AG04450 (cell line): ENCODE measurements around the gene STPG3. TPM values are rescaled to one million over a fixed set of nuclear protein-coding genes. Genes with fewer than 3 reads are reported as not detected.

Experiments used
- CTCF ChIA-PET: fragments of 300-600, 350-600 bp; formaldehyde crosslinking; extraction: SDS; loops from one replicate; lab custom pipeline; 2022; ENCODE audit warnings: antibody characterized with exemption, inconsistent platforms; lab: Charles Lee
- POLR2A ChIA-PET: fragments of 350-600 bp; formaldehyde crosslinking; extraction: SDS; loops from one replicate; lab custom pipeline; 2021; ENCODE audit warnings: antibody characterized with exemption, inconsistent platforms; lab: Yijun Ruan, JAX
- DNase-seq: peaks from one replicate; pipeline ENCODE4 v3.0.0-alpha.2; 2011; ENCODE audit warnings: low read depth, low spot score
- H3K27ac ChIP-seq: one replicate; pipeline ENCODE4 v1.5.1; 2012; ENCODE audit warnings: low read depth, low read length, control low read depth
- H3K27me3 ChIP-seq: one replicate; pipeline ENCODE4 v1.6.0; 2012; ENCODE audit warnings: low read length; ENCODE audit not compliant: control insufficient read depth, insufficient read depth
- H3K4me3 ChIP-seq: 2 replicates; pipeline ENCODE4 v1.5.1; 2011; ENCODE audit warnings: mild to moderate bottlenecking, low read depth, low read length, control low read depth
- H3K9me3 ChIP-seq: 2 replicates; pipeline ENCODE4 v1.5.1; 2012; ENCODE audit warnings: low read length; ENCODE audit not compliant: control insufficient read depth, insufficient read depth
- polyA plus RNA-seq: library from polyadenylated mRNA; depleted of rRNA; stranded (reverse); fragments of >200 nt; gene quantifications from 2 replicates; pipeline ENCODE4 v1.2.3, GENCODE V29; 2011
- TF ChIP-seq, protein P1 (sequence below): IDR thresholded peaks from 2 replicates; pipeline ENCODE4 v1.5.1; 2011; ENCODE audit warnings: low read depth, low read length, control low read depth, inconsistent platforms

STPG3 gene
- polyA plus RNA-seq, 1 experiment, result not detected

DNA sequence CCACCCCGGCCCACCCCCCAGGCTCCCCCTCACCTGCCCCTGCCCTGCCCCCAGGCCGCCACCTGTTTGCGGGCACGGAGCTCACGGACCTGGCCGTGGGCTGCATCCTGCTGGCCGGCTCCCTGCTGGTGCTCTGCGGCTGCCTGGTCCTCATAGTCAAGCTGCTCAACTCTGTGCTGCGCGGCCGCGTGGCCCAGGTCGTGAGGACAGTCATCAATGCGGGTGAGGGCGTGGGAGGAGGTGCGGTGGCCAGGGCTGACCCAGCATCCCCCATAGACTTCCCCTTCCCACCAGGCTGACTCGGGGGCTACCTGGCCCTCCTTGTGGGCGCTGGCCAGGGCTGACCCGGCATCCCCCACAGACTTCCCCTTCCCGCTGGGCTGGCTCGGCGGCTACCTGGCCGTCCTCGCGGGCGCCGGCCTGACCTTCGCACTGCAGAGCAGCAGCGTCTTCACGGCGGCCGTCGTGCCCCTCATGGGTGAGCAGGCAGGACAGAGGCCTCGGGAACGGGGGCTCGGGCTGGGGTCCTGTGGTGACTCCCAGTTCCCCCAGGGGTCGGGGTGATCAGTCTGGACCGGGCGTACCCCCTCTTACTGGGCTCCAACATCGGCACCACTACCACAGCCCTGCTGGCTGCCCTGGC, 16.9 kb upstream of the STPG3 start:
- POLR2A ChIA-PET, result interaction anchor here (0.5 kb wide), 1 partner anchor 111 kb away, joined by 11 read pairs; no protein-coding TSS in a partner anchor
- Histone ChIP-seq H3K9me3 (no peaks in the 10 kb centered on the region; the same call in 1 of the 2 replicates), H3K27me3 (no peaks in the 10 kb centered on the region), H3K4me3 (no peak overlapping the region), H3K27ac (no peak overlapping the region)
- no peak for DNase-seq
- CTCF ChIA-PET, result interaction anchor here (0.6 kb wide), 1 partner anchor 188 kb away, joined by 3 read pairs; the partner anchor contains the start of gene NPDC1
- TF ChIP-seq, protein P1, sequence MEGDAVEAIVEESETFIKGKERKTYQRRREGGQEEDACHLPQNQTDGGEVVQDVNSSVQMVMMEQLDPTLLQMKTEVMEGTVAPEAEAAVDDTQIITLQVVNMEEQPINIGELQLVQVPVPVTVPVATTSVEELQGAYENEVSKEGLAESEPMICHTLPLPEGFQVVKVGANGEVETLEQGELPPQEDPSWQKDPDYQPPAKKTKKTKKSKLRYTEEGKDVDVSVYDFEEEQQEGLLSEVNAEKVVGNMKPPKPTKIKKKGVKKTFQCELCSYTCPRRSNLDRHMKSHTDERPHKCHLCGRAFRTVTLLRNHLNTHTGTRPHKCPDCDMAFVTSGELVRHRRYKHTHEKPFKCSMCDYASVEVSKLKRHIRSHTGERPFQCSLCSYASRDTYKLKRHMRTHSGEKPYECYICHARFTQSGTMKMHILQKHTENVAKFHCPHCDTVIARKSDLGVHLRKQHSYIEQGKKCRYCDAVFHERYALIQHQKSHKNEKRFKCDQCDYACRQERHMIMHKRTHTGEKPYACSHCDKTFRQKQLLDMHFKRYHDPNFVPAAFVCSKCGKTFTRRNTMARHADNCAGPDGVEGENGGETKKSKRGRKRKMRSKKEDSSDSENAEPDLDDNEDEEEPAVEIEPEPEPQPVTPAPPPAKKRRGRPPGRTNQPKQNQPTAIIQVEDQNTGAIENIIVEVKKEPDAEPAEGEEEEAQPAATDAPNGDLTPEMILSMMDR, result no peak

DNA sequence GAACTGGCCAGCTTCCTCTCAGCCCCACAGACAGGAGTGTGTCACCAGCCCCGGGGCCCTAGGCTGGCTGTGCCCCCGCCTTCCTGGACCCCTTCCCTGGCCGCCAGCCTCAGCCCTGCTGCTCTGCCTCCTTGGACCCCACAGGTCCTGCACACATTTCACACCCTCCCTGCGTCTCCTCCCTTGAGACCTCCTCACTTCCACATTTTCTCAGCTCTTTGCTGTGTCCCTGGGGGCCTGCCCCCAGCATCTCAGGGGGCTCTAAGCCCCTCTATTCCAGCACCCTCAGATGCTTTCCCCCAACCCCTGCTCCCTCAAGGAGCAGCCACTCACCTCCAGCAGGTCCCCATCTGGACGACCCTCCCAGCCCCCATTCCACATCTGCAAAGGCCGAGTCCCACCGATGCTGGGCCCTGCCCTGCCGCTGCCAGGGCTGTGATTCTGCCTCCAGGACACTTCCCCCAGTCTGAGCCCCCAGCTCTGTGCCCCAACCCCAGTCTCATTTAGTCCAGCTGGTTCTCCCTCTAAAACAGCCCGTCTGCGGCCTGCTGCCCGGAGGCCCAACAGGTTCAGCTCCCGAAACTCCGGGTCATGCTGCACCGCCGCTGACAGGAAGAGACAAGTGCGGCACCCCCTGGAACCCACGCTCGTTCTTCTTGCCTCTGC, 16.2 kb upstream of the STPG3 start:
- no peaks in the 10 kb centered on the region; the same call in 1 of the 2 replicates for H3K9me3 ChIP-seq
- TF ChIP-seq, protein P1, result no peak
- no peak overlapping the region for H3K4me3 ChIP-seq
- DNase-seq, result no peak
- ChIA-PET POLR2A (no interaction called here), CTCF (interaction anchor here (0.6 kb wide), 1 partner anchor 189 kb away, joined by 3 read pairs; the partner anchor contains the start of gene NPDC1)
- no peak overlapping the region for H3K27ac ChIP-seq
- H3K27me3 ChIP-seq, result no peaks in the 10 kb centered on the region

GRCh38 chr9:137235424-137236237, 15.5 kb upstream of the STPG3 start:
- TF ChIP-seq, protein P1, result no peak
- Histone ChIP-seq H3K9me3 (no peaks in the 10 kb centered on the region; the same call in 1 of the 2 replicates), H3K27me3 (no peaks in the 10 kb centered on the region), H3K4me3 (no peak overlapping the region), H3K27ac (no peak overlapping the region)
- ChIA-PET POLR2A (interaction anchor here (0.6 to 1.0 kb wide), 3 partner anchors 13 to 189 kb away, joined by 3 to 7 read pairs (median 4); partner anchors contain the start of genes NPDC1 and TPRN), CTCF (interaction anchor here (1.0 to 2.0 kb wide), 13 partner anchors 8 to 173 kb away, joined by 3 to 29 read pairs (median 5); partner anchors contain the start of genes ANAPC2, CYSRT1, RNF208 and RNF224)
- no peak for DNase-seq

DNA sequence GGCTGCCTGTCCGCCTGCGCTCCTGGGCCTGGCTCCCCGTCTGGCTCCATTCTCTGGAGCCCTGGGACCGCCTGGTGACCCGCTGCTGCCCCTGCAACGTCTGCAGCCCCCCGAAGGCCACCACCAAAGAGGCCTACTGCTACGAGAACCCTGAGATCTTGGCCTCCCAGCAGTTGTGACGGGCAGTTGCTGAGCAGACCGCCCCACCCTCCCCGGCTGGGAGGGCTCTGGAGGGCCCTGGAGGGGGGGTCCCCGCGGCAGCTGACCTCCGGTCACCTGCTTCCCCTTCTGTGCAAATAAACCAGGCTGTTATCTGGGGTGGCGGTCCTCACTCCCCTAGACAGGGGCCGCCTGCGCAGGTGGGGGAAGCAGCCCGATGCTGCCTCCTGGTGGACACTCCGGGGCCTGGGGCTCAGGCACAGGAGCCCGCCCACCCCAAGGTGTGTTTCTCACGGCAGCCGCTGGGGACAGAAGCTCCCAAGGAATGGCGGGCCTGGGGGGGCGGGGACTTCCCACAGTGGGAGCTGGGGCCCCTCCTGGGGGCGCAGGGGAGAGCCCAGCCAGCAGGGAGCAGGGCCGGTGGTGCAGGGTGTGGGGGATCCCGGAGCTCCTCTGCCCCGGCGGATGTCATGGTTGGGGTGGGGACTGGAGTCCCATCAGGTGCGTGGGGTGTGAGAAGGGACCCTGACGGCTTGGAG, 14.7 kb upstream of the STPG3 start:
- TF ChIP-seq, protein P1, result peak; percentile 95
- ChIA-PET CTCF (interaction anchor here (0.5 to 2.0 kb wide), 45 partner anchors 9 to 812 kb away, joined by 3 to 29 read pairs (median 4); partner anchors contain the start of genes ANAPC2, CYSRT1, EXD3 and MAN1B1), POLR2A (interaction anchor here (0.6 to 1.0 kb wide), 4 partner anchors 13 to 190 kb away, joined by 3 to 7 read pairs (median 4); partner anchors contain the start of genes NPDC1 and TPRN)
- peak; percentile 33 for DNase-seq
- no peak overlapping the region for H3K4me3 ChIP-seq
- no peaks in the 10 kb centered on the region for H3K27me3 ChIP-seq
- no peak overlapping the region for H3K27ac ChIP-seq
- H3K9me3 ChIP-seq, result no peaks in the 10 kb centered on the region; the same call in 1 of the 2 replicates
